Brain microvascular endothelial cell (primary cell): ENCODE results near the gene CDC42.

ENCODE experiments used
- DNase-seq: peaks from one replicate; pipeline ENCODE4 v3.0.0-alpha.2; 2020
- H3K27ac ChIP-seq: fragments of 250-450 bp; sonication (Bioruptor Pico); 2 replicates; pipeline ENCODE4 v1.5.1; 2020; ENCODE audit warnings: mild to moderate bottlenecking, moderate library complexity
- H3K27me3 ChIP-seq: fragments of 250-450 bp; sonication (Bioruptor Pico); replicated peaks from 2 replicates; pipeline ENCODE4 v1.5.1; 2020; ENCODE audit warnings: mild to moderate bottlenecking
- H3K36me3 ChIP-seq: fragments of 250-450 bp; sonication (Bioruptor Pico); replicated peaks from 2 replicates; pipeline ENCODE4 v1.5.1; 2020; ENCODE audit warnings: mild to moderate bottlenecking
- H3K4me3 ChIP-seq: 2 replicates; pipeline ENCODE4 v1.5.1; 2011; ENCODE audit warnings: low read depth, mild to moderate bottlenecking, control low read depth, low read length, moderate library complexity
- CTCF ChIP-seq: IDR thresholded peaks from 2 replicates; pipeline ENCODE4 v1.5.1; 2011; ENCODE audit warnings: low read depth, mild to moderate bottlenecking, moderate library complexity, low read length, control low read depth, inconsistent platforms; ENCODE audit errors: missing control alignments
- in situ Hi-C: cut with HindIII; loops from 2 replicates; pipeline ENCODE4 v1.10.0; 2017; ENCODE audit warnings: low sequenced_read_pairs, low pct_ligation_motif_present

The CDC42 gene

GRCh38 chr1:22101995-22102394, 49.5 kb downstream of the CDC42 start:
- no peak for DNase-seq
- no peak for TF ChIP-seq CTCF
- Histone ChIP-seq H3K27ac (no peak overlapping the region), H3K36me3 (peaks cover 32% of the 10 kb centered on the region), H3K4me3 (no peak overlapping the region), H3K27me3 (no peaks in the 10 kb centered on the region)
- in situ Hi-C loops = no loop called here

GRCh38 chr1:22102746-22103145, 50.2 kb downstream of the CDC42 start:
- in situ Hi-C loops = no loop called here
- DNase-seq = no peak
- Histone ChIP-seq H3K36me3 (peaks cover 26% of the 10 kb centered on the region), H3K4me3 (no peak overlapping the region), H3K27ac (no peak overlapping the region), H3K27me3 (no peaks in the 10 kb centered on the region)
- no peak for TF ChIP-seq CTCF

GRCh38 chr1:22104094-22104493, 51.6 kb downstream of the CDC42 start:
- TF ChIP-seq CTCF = no peak
- in situ Hi-C loops = no loop called here

GRCh38 chr1:22104865-22105437, 52.4 kb downstream of the CDC42 start:
- no peak for TF ChIP-seq CTCF
- H3K27ac ChIP-seq = no peak overlapping the region
- in situ Hi-C loops = no loop called here
- H3K27me3 ChIP-seq = no peaks in the 10 kb centered on the region
- DNase-seq = no peak
- H3K36me3 ChIP-seq = peaks cover 21% of the 10 kb centered on the region
- H3K4me3 ChIP-seq = no peak overlapping the region

More at GRCh38 chr1:22104094-22104493, 51.6 kb downstream of the CDC42 start:
- no peaks in the 10 kb centered on the region for H3K27me3 ChIP-seq
- H3K27ac ChIP-seq = no peak overlapping the region
- H3K36me3 ChIP-seq = peaks cover 22% of the 10 kb centered on the region
- H3K4me3 ChIP-seq = no peak overlapping the region
- no peak for DNase-seq

GRCh38 chr1:22105611-22106207, 53.2 kb downstream of the CDC42 start:
- DNase-seq = peak; percentile 27
- in situ Hi-C loops = no loop called here
- Histone ChIP-seq H3K27me3 (no peaks in the 10 kb centered on the region), H3K36me3 (peaks cover 21% of the 10 kb centered on the region), H3K27ac (no peak overlapping the region), H3K4me3 (no peak overlapping the region)
- TF ChIP-seq CTCF = peak; percentile 81

GRCh38 chr1:22107126-22107525, 54.6 kb downstream of the CDC42 start:
- Histone ChIP-seq H3K27ac (no peak overlapping the region), H3K27me3 (no peaks in the 10 kb centered on the region), H3K36me3 (peaks cover 18% of the 10 kb centered on the region), H3K4me3 (no peak overlapping the region)
- TF ChIP-seq CTCF = no peak
- in situ Hi-C loops = no loop called here
- no peak for DNase-seq
